WTC11 (cell line): ENCODE results near the gene MSI2.

Experiments used
- CREM ChIP-seq: sonication (generic); formaldehyde crosslinking; IDR thresholded peaks from 2 replicates; pipeline ENCODE4 v1.8.1; 2022; ENCODE audit warnings: mild to moderate bottlenecking, missing genetic modification reagents, moderate library complexity
- GABPB1 ChIP-seq: sonication (generic); formaldehyde crosslinking; IDR thresholded peaks from 2 replicates; pipeline ENCODE4 v1.8.1; 2023; ENCODE audit warnings: mild to moderate bottlenecking, missing genetic modification reagents
- IRF2 ChIP-seq: sonication (generic); formaldehyde crosslinking; IDR thresholded peaks from 2 replicates; pipeline ENCODE4 v1.8.0; 2022; ENCODE audit warnings: low read depth, missing genetic modification reagents, borderline replicate concordance
- MAX ChIP-seq: sonication (generic); formaldehyde crosslinking; IDR thresholded peaks from 2 replicates; pipeline ENCODE4 v1.8.0; 2022; ENCODE audit warnings: mild to moderate bottlenecking, missing genetic modification reagents
- SP1 ChIP-seq: sonication (generic); formaldehyde crosslinking; conservative IDR thresholded peaks from 2 replicates; pipeline ENCODE4 v1.8.1; 2022; ENCODE audit warnings: missing genetic modification reagents
- USF2 ChIP-seq: sonication (generic); formaldehyde crosslinking; IDR thresholded peaks from 2 replicates; pipeline ENCODE4 v1.8.1; 2023; ENCODE audit warnings: mild to moderate bottlenecking, missing genetic modification reagents, moderate library complexity
- ZNF396 ChIP-seq: fragments of 250-450 bp; sonication (Bioruptor Pico); IDR thresholded peaks from 2 replicates; pipeline ENCODE4 v1.8.0; 2021; ENCODE audit warnings: mild to moderate bottlenecking, moderate library complexity, borderline replicate concordance
- ZNF416 ChIP-seq: fragments of 250-450 bp; sonication (Bioruptor Pico); IDR thresholded peaks from 2 replicates; pipeline ENCODE4 v1.9.0; 2021; ENCODE audit warnings: mild to moderate bottlenecking, inconsistent platforms
- TF ChIP-seq, protein P1 (sequence below): fragments of 200-600 bp; IDR thresholded peaks from 2 replicates; pipeline ENCODE4 v1.8.0; 2022; ENCODE audit warnings: antibody characterized with exemption

- TF ChIP-seq ZNF416 (no peak), CREM (0 out of 2 replicates have a peak, but pooled peaks have one; percentile 15), MAX (CRISPR knock-in tag) (no peak), ZNF396 (CRISPR knock-in tag) (no peak), USF2 (CRISPR knock-in tag) (no peak), GABPB1 (no peak), SP1 (CRISPR knock-in tag) (no peak; the same call in 1 of the 2 replicates), IRF2 (CRISPR knock-in tag) (no peak)
- TF ChIP-seq, protein P1, sequence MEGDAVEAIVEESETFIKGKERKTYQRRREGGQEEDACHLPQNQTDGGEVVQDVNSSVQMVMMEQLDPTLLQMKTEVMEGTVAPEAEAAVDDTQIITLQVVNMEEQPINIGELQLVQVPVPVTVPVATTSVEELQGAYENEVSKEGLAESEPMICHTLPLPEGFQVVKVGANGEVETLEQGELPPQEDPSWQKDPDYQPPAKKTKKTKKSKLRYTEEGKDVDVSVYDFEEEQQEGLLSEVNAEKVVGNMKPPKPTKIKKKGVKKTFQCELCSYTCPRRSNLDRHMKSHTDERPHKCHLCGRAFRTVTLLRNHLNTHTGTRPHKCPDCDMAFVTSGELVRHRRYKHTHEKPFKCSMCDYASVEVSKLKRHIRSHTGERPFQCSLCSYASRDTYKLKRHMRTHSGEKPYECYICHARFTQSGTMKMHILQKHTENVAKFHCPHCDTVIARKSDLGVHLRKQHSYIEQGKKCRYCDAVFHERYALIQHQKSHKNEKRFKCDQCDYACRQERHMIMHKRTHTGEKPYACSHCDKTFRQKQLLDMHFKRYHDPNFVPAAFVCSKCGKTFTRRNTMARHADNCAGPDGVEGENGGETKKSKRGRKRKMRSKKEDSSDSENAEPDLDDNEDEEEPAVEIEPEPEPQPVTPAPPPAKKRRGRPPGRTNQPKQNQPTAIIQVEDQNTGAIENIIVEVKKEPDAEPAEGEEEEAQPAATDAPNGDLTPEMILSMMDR: peak; percentile 92
Measured at GRCh38 chr17:57243171-57243622, 13.1 kb upstream of the MSI2 start.
